NCI-H2107 treated with DMSO at 0.1 percent for 48 hours (cell line): ENCODE data around the gene MYO9A.
"Not testable (repeated sequence)": the region's sequence is repeated elsewhere in the genome, so short reads cannot be mapped to it uniquely, and the experiment has no call there.

Experiments
- DNase-seq: peaks from one replicate; lab custom pipeline; 2025; ENCODE audit not compliant: unreplicated experiment; lab: John Stamatoyannopoulos, UW

The MYO9A gene

DNA sequence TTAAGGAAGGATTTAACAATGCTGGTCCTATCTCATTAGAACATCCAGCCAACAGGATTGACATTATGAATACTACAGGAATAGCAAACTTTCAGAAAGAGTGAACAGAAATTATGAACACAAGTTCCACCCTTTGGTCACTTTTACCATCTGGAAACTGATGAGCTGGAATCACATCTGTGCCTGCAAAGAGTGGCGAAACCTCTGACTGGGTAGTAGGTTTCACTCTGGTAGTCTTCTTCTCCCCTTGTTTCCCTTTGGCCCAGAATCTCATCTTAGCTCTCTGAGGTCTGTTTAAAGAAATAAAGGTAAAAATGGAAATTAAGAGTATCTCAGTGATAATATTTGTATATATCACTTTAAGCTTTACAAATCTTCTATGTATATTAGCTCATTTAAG lies 234.5 kb downstream of the MYO9A start:
- no peak for DNase-seq

DNA sequence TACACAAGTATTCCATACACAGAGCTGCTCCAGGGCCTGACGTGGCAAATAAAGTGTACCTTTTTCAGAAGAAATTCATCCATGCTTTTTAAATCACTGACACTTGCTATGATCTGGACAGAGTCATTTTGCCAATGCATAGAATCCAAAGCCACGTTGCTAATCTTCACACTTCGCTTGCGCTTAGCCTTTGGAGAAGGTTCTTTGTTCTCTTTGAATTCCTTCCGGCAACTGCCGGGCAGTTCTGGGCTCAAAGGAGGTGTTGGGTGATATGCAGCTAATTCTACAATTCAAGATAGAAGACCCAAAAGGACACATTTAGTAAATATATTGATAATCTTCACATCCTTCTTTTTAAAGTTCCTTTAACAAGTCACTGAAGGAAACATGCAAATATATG lies 237.7 kb downstream of the MYO9A start:
- no peak for DNase-seq

DNA sequence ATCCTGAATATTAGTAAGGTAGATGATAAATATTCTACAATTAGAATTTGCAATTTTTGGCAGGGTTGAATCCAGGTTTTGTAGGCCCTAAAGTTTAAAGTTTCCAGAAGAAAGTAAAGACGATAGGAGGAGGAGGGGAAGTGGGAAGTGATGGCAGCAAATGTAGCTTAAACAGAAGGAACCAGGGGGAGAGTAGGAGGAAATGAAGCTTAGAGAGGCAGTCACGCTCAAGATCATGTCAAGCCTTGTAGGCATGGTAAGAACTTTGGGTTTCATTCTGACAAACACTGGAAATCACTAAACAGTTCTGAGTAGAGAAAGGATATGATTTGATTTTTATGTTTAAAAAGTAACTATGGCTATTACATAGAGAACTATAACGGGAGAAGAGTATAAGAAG lies 243.7 kb downstream of the MYO9A start:
- no peak for DNase-seq

DNA sequence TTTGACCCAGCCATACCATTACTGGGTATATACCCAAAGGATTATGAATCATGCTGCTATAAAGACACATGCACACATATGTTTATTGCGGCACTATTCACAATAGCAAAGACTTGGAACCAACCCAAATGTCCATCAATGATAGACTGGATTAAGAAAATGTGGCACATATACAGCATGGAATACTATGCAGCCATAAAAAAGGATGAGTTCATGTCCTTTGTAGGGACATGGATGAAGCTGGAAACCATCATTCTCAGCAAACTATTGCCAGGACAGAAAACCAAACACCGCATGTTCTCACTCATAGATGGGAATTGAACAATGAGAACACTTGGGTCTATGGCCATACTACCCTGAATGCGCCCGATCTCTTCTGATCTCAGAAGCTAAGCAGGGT lies 259.7 kb downstream of the MYO9A start:
- not testable (repeated sequence) for DNase-seq

DNA sequence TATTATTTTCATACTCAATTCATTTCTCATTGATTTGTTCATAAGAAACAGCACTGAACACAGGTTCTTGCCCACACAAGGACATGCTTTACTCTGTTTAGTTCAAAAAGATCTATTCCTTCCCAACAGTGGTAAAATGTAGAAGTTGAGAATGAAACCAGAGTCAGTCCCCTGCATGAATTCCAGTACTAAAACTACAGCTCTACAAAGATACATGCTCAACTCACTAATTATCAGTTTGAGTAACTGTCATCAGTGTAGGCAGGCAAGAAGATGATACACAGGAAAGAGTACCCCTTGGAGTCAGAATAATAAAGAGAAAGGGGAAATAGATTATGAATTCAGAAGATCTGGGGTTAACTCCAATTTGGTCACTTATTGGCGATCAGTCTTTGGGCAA lies 264.4 kb downstream of the MYO9A start:
- no peak for DNase-seq

DNA sequence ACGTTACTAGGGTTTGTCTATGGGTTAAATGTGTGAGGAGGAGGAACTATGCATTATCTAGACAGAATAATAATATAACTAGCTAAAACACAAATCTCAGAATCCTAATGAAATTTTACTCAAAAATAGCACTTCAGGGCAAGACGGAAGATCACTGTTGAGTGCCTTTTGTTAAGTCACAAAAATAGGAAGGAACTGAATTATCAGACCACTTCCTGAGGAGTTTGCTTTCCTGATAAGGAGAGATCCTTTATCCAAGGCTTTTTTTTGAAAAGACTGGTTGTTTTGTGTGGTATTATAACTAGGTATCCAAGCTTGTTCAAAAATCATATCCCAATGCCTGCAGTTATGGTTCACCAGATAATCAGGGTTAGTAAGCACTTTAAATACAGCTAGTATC lies 273.0 kb downstream of the MYO9A start:
- DNase-seq, result no peak

DNA sequence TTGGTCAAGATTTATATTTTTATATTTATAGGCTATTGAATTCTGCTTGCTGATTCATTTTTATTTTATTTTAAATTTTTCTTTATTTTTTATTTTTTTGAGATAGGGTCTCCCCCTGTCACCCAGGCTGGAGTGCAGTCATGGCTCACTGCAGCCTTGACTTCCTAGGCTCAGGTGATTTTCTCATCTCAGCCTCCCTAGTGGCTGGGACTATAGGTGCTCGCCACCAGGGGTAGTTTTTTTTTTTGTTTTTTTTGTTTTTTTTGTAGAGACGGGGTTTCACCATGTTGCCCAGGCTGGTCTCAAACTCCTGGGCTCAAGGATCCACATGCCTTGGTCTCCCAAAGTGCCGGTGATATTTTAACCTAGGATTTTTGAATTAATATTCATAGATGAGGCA lies 276.4 kb downstream of the MYO9A start:
- no peak for DNase-seq

DNA sequence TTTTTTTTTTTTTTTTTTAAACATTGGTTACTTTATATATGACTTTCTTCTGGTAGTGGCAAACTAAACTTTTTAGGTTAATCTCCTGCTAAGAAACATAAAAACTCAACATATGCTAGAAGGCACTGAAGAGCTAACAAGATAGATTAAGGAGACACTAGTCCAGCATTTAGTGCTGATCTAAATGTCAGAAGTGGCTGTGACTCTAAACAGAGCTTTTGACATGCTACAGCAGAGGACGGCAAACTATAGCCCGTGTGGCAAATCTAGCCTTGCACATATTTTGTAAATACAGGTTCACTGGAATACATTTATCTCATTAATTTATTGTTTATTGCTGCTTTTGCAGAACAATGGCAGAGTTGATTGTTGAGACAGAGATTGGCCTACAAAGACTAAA lies 287.0 kb downstream of the MYO9A start:
- no peak for DNase-seq

DNA sequence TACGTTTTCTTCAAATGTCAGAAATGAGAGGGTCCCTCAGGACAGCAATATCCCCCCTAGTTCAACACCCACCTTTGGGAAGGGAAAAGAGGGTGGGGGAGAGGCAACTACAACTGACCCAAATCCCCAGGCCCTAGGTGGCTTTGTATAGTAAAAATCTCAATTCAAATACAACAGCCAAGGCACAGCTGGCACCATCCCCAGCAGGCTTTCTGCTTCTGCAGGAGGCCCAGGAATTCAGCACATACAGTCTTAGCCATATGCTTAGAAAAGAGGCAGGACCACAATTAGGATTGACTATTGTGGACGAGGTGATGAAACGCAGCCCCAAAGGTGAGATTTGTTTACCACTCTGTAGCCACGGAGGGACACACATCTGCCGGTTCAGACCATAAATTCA lies 291.8 kb downstream of the MYO9A start:
- DNase-seq, result no peak

DNA sequence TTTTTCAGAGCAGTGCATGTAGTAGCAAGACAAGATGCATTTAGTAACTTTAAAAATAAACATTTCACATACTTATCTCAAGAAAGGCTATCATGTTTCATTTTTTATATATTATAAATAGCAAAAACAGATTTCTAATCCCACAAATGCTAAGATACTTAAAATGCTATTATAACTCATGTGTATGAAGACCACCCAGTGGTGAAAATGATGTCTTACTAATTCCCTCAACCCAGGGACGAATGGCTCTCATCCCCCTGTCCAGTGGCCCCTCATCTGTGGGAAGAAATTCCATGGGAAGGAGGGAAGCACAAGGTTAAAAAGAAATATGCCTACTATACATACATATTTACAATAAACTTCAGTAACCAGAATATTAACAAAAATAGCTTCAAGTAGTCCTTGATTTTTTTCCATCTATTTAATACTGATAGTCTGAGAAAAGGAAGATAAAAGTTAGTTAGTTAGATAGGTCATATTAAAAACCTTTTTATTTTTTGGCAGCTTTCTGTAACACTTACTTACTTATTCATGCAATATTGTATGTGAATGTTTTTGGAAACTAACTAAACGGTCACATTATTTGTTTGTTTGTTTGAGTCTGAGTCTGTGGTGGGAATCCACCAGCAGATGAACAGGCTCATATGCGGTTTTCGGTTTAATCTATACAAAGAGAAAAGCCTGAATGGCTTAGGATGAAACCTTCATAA lies 292.8 kb downstream of the MYO9A start:
- DNase-seq, result no peak

DNA sequence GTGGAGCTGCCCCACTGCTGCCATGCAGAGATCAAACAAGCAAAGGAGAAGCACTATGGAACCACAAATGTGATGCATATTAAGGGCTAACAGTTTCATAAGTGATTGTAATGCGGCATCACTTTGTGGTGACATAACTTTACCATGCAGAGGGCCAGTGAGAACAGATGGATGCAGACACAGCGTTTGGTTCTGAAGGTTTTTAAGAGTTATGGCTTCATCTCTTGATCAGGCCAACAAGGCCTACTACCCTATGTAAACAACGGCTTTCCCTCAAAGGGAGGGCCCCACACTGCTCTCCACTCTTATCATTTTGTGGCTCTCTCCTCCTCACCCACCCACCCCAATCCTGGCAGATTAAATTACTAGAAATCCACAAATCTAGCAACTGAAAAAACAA lies 294.1 kb downstream of the MYO9A start:
- no peak for DNase-seq

DNA sequence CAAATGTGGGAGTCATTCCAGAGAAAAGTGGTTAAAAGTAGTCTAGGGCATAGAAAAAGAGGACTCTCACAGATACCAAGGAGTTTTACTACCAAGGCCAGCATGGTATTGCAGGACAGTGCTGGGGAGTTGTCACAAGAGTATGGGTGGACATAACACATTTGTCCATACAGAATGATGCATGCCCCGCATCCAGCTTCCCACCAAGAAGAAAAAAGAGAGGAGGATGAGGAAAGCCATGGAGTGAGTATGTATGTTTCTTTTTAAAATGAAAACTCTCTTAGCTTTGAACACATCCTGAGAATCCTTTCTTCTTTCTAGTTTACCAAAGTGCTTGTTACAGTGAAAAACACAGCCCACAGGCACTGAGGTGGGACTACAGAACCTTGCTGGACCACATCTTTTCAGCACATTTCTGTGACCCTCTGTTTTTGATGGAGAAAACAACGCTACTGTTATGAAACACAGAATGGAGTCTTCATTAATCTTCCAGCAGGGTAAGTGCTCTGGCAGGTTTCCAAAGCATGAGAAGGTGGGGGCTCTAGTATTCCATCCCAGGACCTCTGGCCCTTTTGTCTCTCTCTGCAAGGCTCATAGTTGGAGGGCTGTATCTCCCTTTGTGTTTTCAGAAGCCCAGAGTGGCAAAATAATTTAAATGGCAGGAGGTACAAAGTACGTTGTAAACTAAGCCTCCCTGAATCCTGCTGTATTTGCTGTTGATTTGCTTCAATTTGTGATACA lies 294.9 kb downstream of the MYO9A start:
- DNase-seq, result no peak

DNA sequence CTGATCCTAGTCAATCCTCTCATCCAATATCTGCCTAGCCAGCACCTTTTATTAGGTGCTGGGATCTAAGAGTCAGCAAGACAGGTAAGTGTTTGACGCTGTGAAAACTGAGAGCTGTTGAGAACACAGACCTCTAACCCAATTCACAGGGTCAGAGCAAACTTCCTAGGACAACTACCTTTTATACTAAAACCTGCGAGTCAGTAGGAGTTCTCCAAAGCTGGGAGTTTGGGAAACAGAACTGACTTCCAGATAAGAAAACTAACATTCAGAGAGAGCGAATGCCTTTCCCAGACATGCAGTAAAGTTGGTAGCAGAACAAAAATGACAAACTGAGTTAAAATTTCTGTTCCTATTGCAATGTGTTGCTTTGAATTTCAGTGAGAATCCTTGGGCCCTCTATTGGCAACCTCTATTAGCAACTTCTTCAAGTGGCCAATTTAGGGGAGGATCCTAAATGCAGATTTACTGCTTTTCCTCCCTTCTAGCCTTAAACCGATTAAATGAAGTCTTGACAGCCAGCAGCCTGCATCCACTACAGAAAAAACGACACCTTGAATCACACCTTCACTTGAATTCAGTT lies 296.3 kb downstream of the MYO9A start:
- DNase-seq, result no peak

DNA sequence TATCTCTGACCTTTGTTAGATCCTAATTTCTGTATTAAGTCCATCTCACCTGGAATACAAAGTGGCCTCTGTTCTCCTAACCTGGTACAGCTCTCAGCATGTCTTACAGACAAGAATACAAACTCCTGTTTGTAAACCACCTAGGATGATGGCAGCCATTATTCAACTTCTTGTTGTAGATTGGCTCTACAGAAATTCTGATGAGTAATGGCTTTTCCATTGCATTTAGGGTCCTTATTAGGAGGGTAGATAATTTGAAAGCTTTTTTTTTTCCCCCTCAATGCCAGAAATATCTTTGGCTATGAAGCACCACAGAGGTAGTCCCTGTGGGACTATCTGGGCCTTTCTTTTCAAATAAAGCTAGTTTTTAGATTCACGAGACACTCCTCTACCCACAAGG lies 297.8 kb downstream of the MYO9A start:
- DNase-seq, result no peak

DNA sequence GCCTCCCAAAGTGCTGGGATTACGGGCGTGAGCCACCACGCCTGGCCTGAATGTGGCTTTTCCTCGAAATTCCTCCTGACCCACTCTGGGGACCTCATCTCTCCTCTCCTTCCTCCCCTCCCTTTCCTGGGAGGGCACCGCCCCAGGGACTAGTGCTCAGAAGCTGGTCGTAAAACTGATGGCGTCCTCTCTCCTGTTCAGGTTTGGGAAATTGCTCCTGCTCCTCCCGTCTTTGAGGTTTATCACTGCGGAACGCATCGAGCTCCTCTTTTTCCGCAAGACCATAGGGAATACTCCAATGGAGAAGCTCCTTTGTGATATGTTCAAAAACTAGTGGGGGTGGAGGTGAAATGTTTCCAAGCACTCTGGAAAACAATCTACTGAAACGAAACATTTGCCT lies 300.6 kb downstream of the MYO9A start:
- no peak for DNase-seq

DNA sequence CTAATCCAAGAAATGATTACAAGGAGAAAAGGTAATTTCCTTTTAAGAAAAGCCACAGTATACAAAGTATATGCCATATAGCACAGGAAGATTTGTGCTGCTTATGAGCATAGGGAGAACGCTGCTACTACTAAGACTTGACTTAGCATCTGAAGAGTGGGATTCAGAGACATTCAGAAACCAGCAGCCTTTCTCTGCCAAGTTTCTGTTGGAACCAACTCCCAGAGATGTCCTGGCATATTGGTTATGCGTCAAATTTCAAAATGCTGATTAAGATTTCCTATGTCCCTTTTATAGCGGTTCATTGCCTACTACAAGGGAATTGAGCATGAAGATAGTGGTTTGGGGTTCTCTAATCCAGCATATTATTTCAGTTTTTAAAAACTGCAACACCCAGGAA lies 302.6 kb downstream of the MYO9A start:
- DNase-seq, result no peak

DNA sequence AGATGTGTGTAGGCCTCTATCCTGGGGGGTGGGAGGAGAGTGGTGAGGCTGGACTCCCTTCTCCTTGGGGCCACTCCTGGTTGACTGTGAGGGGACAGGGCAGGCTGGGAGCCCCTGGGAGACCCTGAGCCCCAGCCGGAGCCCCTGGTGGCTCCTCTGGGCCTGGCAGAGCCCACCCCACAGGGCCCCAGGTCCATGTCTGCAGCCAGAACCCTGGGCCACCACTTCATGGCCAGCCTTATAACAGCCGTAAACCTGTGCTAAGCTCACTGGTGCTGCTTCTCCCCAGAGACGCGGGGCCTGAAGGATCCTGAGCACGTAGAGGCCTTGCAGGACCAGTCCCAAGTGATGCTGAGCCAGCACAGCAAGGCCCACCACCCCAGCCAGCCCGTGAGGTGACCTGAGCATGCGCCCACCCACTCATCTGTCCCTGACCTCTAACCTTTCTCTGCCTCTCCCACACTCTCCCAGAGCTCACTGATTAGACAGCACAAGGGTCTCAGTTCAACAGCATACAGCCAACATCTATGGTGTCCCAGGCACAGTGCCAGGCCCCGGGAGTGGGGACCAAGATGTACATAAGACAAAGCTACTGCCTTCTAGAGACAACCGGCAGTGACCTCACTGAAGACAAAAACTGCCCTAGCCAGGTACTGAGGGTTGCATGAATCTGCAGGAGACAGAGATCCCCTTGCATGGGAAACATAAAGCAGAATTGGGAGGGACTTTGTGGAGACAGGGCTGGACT lies 304.1 kb downstream of the MYO9A start:
- no peak for DNase-seq

DNA sequence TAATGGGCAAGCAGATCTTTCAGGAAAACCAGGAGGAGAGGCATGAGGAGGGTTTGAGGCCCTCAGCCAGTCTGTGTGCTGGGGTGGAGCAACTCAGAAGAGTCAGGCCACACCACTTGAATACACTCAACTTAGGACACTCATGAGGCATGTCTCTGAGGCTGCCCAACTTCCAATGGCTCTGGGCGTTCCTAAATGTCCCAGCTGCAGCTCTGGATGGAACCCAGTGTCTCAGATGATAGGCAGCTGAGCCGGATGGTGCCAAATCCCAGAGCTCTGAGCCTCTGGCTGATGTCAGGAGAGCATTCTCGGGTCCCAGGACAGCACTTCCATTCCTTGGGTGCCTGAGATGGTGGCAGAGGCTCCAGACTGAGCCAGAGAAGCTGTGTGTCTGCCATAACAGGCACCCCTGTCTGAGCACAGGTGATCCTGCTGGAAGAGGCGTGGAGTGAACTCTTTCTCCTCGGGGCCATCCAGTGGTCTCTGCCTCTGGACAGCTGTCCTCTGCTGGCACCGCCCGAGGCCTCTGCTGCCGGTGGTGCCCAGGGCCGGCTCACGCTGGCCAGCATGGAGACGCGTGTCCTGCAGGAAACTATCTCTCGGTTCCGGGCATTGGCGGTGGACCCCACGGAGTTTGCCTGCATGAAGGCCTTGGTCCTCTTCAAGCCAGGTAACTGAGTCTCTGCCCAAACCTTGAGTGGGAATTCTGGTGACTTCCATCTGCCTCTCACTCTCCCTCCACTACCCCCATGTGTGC lies 304.8 kb downstream of the MYO9A start:
- no peak for DNase-seq

DNA sequence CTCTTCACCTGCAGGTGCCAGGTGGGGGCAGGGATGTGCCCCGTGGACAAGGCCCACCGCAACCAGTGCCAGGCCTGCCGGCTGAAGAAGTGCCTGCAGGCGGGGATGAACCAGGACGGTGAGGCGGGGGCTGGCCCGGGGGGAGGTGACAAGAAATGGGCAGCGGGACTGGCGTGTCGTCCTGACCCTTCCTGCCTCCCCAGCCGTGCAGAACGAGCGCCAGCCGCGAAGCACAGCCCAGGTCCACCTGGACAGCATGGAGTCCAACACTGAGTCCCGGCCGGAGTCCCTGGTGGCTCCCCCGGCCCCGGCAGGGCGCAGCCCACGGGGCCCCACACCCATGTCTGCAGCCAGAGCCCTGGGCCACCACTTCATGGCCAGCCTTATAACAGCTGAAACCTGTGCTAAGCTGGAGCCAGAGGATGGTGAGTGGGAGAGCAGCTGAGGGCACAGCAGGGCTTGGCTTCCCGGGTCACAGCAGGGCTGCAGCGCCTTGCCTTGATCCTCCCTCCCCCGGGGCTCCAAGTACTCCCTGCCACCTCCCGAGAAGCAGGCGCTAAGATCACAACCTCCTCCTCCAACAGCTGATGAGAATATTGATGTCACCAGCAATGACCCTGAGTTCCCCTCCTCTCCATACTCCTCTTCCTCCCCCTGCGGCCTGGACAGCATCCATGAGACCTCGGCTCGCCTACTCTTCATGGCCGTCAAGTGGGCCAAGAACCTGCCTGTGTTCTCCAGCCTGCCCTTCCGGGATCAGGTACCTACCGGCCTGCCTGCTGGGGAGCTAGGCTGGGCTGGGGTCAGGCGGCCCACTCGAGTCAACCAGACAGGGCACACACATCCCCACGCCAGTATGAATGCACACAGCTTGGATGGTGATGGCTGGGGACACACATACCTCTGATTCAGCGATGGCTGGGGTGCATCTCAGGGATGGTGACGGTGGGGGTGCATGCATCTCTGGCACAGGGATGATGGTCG lies 305.9 kb downstream of the MYO9A start:
- DNase-seq, result no peak
